SK-N-MC (cell line): Measurements from ENCODE around the gene CEP164.

ENCODE experiments used
- DNase-seq: peaks from one replicate; pipeline ENCODE4 v3.0.0-alpha.2; 2011; ENCODE audit warnings: low read depth, low spot score
- H3K27ac ChIP-seq: fragments of 200-600 bp; sonication (generic); 2 replicates; pipeline ENCODE4 v1.5.1; 2016; ENCODE audit warnings: mixed run types
- H3K36me3 ChIP-seq: fragments of 200-600 bp; sonication (generic); 2 replicates; pipeline ENCODE4 v1.6.1; 2017; ENCODE audit warnings: antibody characterized with exemption, low read length, mixed read lengths; ENCODE audit not compliant: insufficient read depth
- H3K4me3 ChIP-seq: fragments of 200-600 bp; sonication (generic); 2 replicates; pipeline ENCODE4 v1.5.1; 2016
- H3K9ac ChIP-seq: fragments of 200-600 bp; sonication (generic); 2 replicates; pipeline ENCODE4 v1.8.0; 2017; ENCODE audit warnings: mixed run types, mixed read lengths; ENCODE audit not compliant: insufficient read length
- H3K9me3 ChIP-seq: fragments of 200-600 bp; sonication (generic); 2 replicates; pipeline ENCODE4 v1.6.1; 2017; ENCODE audit warnings: low read depth, mild to moderate bottlenecking, antibody characterized with exemption, low read length, moderate library complexity, mixed read lengths
- EZH2 ChIP-seq: fragments of 200-600 bp; sonication (generic); IDR thresholded peaks from one replicate; pipeline ENCODE4 v1.6.1; 2017; ENCODE audit warnings: antibody characterized with exemption
- FOXP2 ChIP-seq: optimal IDR thresholded peaks from 2 replicates; pipeline ENCODE3; 2011; ENCODE audit warnings: mild to moderate bottlenecking, moderate library complexity; ENCODE audit not compliant: insufficient read depth; ENCODE audit errors: extremely low read length, control extremely low read depth
- POLR2AphosphoS5 ChIP-seq: IDR thresholded peaks from 2 replicates; pipeline ENCODE4 v1.6.1; 2012; ENCODE audit warnings: mild to moderate bottlenecking, low read depth, low read length, borderline replicate concordance

CEP164 gene

GRCh38 chr11:117420598-117420997 is 92.9 kb downstream of the CEP164 start:
- no peak for DNase-seq
- Histone ChIP-seq H3K9me3 (no peaks in the 10 kb centered on the region), H3K4me3 (no peak overlapping the region), H3K9ac (no peak overlapping the region), H3K27ac (no peak overlapping the region), H3K36me3 (no peaks in the 10 kb centered on the region)
- TF ChIP-seq FOXP2 (no peak), POLR2AphosphoS5 (no peak), EZH2 (no peak)

GRCh38 chr11:117421041-117421440 is 93.4 kb downstream of the CEP164 start:
- H3K4me3 ChIP-seq = no peak overlapping the region
- DNase-seq = no peak

GRCh38 chr11:117421476-117421875 is 93.8 kb downstream of the CEP164 start:
- H3K4me3 ChIP-seq = no peak overlapping the region
- TF ChIP-seq POLR2AphosphoS5 (no peak), EZH2 (no peak), FOXP2 (no peak)
- no peak for DNase-seq
- no peaks in the 10 kb centered on the region for H3K36me3 ChIP-seq
- no peaks in the 10 kb centered on the region for H3K9me3 ChIP-seq
- no peak overlapping the region for H3K27ac ChIP-seq
- H3K9ac ChIP-seq = no peak overlapping the region

More at GRCh38 chr11:117421041-117421440, 93.4 kb downstream of the CEP164 start:
- Histone ChIP-seq H3K36me3 (no peaks in the 10 kb centered on the region), H3K9me3 (no peaks in the 10 kb centered on the region), H3K9ac (no peak overlapping the region), H3K27ac (no peak overlapping the region)
- TF ChIP-seq POLR2AphosphoS5 (no peak), EZH2 (no peak), FOXP2 (no peak)

GRCh38 chr11:117423046-117423575 is 95.5 kb downstream of the CEP164 start:
- no peak overlapping the region for H3K4me3 ChIP-seq
- TF ChIP-seq POLR2AphosphoS5 (no peak), EZH2 (no peak), FOXP2 (no peak)

GRCh38 chr11:117424781-117425180 is 97.1 kb downstream of the CEP164 start:
- H3K9ac ChIP-seq = no peak overlapping the region
- no peak for TF ChIP-seq POLR2AphosphoS5
- TF ChIP-seq FOXP2 = no peak
- no peak for TF ChIP-seq EZH2
- H3K36me3 ChIP-seq = no peaks in the 10 kb centered on the region

More at GRCh38 chr11:117423046-117423575, 95.5 kb downstream of the CEP164 start:
- H3K36me3 ChIP-seq = no peaks in the 10 kb centered on the region
- no peak overlapping the region for H3K27ac ChIP-seq
- DNase-seq = no peak
- no peaks in the 10 kb centered on the region for H3K9me3 ChIP-seq
- H3K9ac ChIP-seq = no peak overlapping the region

GRCh38 chr11:117425679-117426296 is 98.1 kb downstream of the CEP164 start:
- H3K36me3 ChIP-seq = no peaks in the 10 kb centered on the region
- no peak for DNase-seq
- H3K4me3 ChIP-seq = no peak overlapping the region
- no peak overlapping the region for H3K27ac ChIP-seq
- H3K9me3 ChIP-seq = no peaks in the 10 kb centered on the region
- no peak for TF ChIP-seq POLR2AphosphoS5
- TF ChIP-seq FOXP2 = no peak
- TF ChIP-seq EZH2 = no peak
- no peak overlapping the region for H3K9ac ChIP-seq

More at GRCh38 chr11:117424781-117425180, 97.1 kb downstream of the CEP164 start:
- no peaks in the 10 kb centered on the region for H3K9me3 ChIP-seq
- no peak for DNase-seq
- no peak overlapping the region for H3K27ac ChIP-seq
- no peak overlapping the region for H3K4me3 ChIP-seq

GRCh38 chr11:117426297-117426685 is 98.6 kb downstream of the CEP164 start:
- TF ChIP-seq EZH2 (no peak), FOXP2 (no peak), POLR2AphosphoS5 (no peak)
- no peak for DNase-seq

GRCh38 chr11:117426941-117427340 is 99.3 kb downstream of the CEP164 start:
- no peaks in the 10 kb centered on the region for H3K9me3 ChIP-seq
- H3K36me3 ChIP-seq = no peaks in the 10 kb centered on the region
- no peak overlapping the region for H3K9ac ChIP-seq
- H3K4me3 ChIP-seq = no peak overlapping the region
- H3K27ac ChIP-seq = no peak overlapping the region
- DNase-seq = no peak
- no peak for TF ChIP-seq POLR2AphosphoS5
- no peak for TF ChIP-seq EZH2
- TF ChIP-seq FOXP2 = no peak

More at GRCh38 chr11:117426297-117426685, 98.6 kb downstream of the CEP164 start:
- Histone ChIP-seq H3K4me3 (no peak overlapping the region), H3K27ac (no peak overlapping the region), H3K36me3 (no peaks in the 10 kb centered on the region), H3K9ac (no peak overlapping the region), H3K9me3 (no peaks in the 10 kb centered on the region)
